ENCODE measurements around the gene ARL4D. TPM values are rescaled to one million over a fixed set of nuclear protein-coding genes. Genes with fewer than 3 reads are reported as not detected.

The ARL4D gene
- total RNA-seq, 1 experiment from 2014 or later = 4.5 TPM

GRCh38 chr17:43378766-43379165 lies 20.0 kb upstream of the ARL4D start:
- H3K27ac ChIP-seq (ENCODE audit: low read length) = no peak overlapping the region
- no peak for ATAC-seq
- in situ Hi-C loops (cut with HindIII; ENCODE audit: low pct_unique_long_range_greater_than_20kb, low sequenced_read_pairs) = no loop called here
- no peaks in the 10 kb centered on the region for H3K36me3 ChIP-seq (ENCODE audit: control insufficient read depth, insufficient read depth, low read length)
- TF ChIP-seq SIN3A (IDR thresholded peaks at IDR 0.05; ENCODE audit: borderline replicate concordance, insufficient read depth, low read depth, low read length) (no peak), CTCF (IDR thresholded peaks at IDR 0.05) (no peak), POLR2AphosphoS5 (IDR thresholded peaks at IDR 0.05; ENCODE audit: low read depth, low read length) (no peak), REST (IDR thresholded peaks at IDR 0.05; ENCODE audit: insufficient read depth in 1 of 2, low read depth in 2 of 2, low read length in 1 of 2) (no peak), TCF7L2 (IDR thresholded peaks at IDR 0.05; ENCODE audit: low read depth, low read length) (no peak)
- no peak overlapping the region for H3K4me3 ChIP-seq (ENCODE audit: low read depth in 2 of 2, low read length in 2 of 2)
- intact Hi-C loops (cut with micrococcal nuclease; ENCODE audit: unreplicated experiment) = no loop called here
- H3K4me1 ChIP-seq (ENCODE audit: control insufficient read depth, insufficient read depth, low read length) = no peaks in the 10 kb centered on the region
- no TSS peak for BruUV-seq (replicated peaks)
- no peak for DNase-seq (ENCODE audit: low read depth, low spot score)
- H3K27me3 ChIP-seq (ENCODE audit: control insufficient read depth, insufficient read depth, low read length) = no peaks in the 10 kb centered on the region
- POLR2A ChIA-PET = no interaction called here
- H3K9me3 ChIP-seq (ENCODE audit: control insufficient read depth, insufficient read depth, low read depth, low read length) = peaks cover 9% of the 10 kb centered on the region; the same call in 1 of the 2 replicates
- CTCF ChIA-PET = no interaction called here

DNA sequence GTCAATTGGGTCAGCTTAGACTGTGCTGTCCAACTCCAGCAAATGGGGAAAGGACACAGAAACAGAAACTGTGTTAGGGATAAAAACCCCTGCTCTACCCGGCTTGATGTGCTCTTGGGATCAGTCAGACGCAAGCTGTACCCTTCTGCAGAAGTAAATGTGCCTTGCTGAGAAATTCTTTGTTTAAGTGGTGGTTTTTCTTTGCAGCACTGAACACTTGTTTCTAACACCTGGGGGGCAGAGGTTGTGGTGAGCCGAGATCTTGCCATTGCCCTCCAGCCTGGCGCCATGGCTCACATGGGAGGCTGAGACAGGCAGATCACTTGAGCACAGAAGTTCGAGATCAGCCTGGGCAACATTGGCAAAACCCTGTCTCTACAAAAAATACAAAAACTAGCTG lies 18.5 kb upstream of the ARL4D start:
- DNase-seq (ENCODE audit: low read depth, low spot score) (no peak), ATAC-seq (no peak)
- CTCF ChIA-PET = no interaction called here
- BruUV-seq (replicated peaks) = no TSS peak
- TF ChIP-seq SIN3A (IDR thresholded peaks at IDR 0.05; ENCODE audit: borderline replicate concordance, insufficient read depth, low read depth, low read length) = no peak
- no peak for TF ChIP-seq TCF7L2 (IDR thresholded peaks at IDR 0.05; ENCODE audit: low read depth, low read length)
- no peak for TF ChIP-seq POLR2AphosphoS5 (IDR thresholded peaks at IDR 0.05; ENCODE audit: low read depth, low read length)
- TF ChIP-seq CTCF (IDR thresholded peaks at IDR 0.05) = no peak
- no peak for TF ChIP-seq REST (IDR thresholded peaks at IDR 0.05; ENCODE audit: insufficient read depth in 1 of 2, low read depth in 2 of 2, low read length in 1 of 2)
- intact Hi-C loops (cut with micrococcal nuclease; ENCODE audit: unreplicated experiment) = no loop called here
- Histone ChIP-seq H3K27me3 (ENCODE audit: control insufficient read depth, insufficient read depth, low read length) (no peaks in the 10 kb centered on the region), H3K27ac (ENCODE audit: low read length) (no peak overlapping the region), H3K36me3 (ENCODE audit: control insufficient read depth, insufficient read depth, low read length) (no peaks in the 10 kb centered on the region), H3K4me3 (ENCODE audit: low read depth in 2 of 2, low read length in 2 of 2) (no peak overlapping the region), H3K4me1 (ENCODE audit: control insufficient read depth, insufficient read depth, low read length) (no peaks in the 10 kb centered on the region), H3K9me3 (ENCODE audit: control insufficient read depth, insufficient read depth, low read depth, low read length) (peaks cover 9% of the 10 kb centered on the region; the same call in 1 of the 2 replicates)
- POLR2A ChIA-PET = no interaction called here
- in situ Hi-C loops (cut with HindIII; ENCODE audit: low pct_unique_long_range_greater_than_20kb, low sequenced_read_pairs) = no loop called here

All from Panc1 (cell line).